ENCODE results near the gene TFF2. TPM values are rescaled to one million over a fixed set of nuclear protein-coding genes. Genes with fewer than 3 reads are reported as not detected.

The TFF2 gene
- total RNA-seq, 1 donor from 2014 or later, result not detected

- H3K9me3 Mint-ChIP-seq (ENCODE audit: unreplicated experiment), result no peaks in the 10 kb centered on the region
- peaks cover 6% of the 10 kb centered on the region for H3K4me1 Mint-ChIP-seq (ENCODE audit: unreplicated experiment)
- no peak for DNase-seq (ENCODE audit: low spot score)
- TF ChIP-seq, protein P1, sequence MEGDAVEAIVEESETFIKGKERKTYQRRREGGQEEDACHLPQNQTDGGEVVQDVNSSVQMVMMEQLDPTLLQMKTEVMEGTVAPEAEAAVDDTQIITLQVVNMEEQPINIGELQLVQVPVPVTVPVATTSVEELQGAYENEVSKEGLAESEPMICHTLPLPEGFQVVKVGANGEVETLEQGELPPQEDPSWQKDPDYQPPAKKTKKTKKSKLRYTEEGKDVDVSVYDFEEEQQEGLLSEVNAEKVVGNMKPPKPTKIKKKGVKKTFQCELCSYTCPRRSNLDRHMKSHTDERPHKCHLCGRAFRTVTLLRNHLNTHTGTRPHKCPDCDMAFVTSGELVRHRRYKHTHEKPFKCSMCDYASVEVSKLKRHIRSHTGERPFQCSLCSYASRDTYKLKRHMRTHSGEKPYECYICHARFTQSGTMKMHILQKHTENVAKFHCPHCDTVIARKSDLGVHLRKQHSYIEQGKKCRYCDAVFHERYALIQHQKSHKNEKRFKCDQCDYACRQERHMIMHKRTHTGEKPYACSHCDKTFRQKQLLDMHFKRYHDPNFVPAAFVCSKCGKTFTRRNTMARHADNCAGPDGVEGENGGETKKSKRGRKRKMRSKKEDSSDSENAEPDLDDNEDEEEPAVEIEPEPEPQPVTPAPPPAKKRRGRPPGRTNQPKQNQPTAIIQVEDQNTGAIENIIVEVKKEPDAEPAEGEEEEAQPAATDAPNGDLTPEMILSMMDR (IDR thresholded peaks at IDR 0.05; ENCODE audit: unreplicated experiment), result no peak
- H3K27ac Mint-ChIP-seq (ENCODE audit: unreplicated experiment), result no peak overlapping the region
- H3K36me3 Mint-ChIP-seq (ENCODE audit: low read depth, unreplicated experiment), result no peaks in the 10 kb centered on the region
- peaks cover 4% of the 10 kb centered on the region for H3K27me3 Mint-ChIP-seq (ENCODE audit: unreplicated experiment)
- no peak overlapping the region for H3K4me3 Mint-ChIP-seq (ENCODE audit: unreplicated experiment)
Observed at GRCh38 chr21:42349420-42350317, 1.1 kb downstream of the TFF2 start.

GRCh38 chr21:42348762-42349161, 2.0 kb downstream of the TFF2 start:
- no peak overlapping the region for H3K27ac Mint-ChIP-seq (ENCODE audit: unreplicated experiment)
- peaks cover 4% of the 10 kb centered on the region for H3K27me3 Mint-ChIP-seq (ENCODE audit: unreplicated experiment)
- no peaks in the 10 kb centered on the region for H3K36me3 Mint-ChIP-seq (ENCODE audit: low read depth, unreplicated experiment)
- peaks cover 6% of the 10 kb centered on the region for H3K4me1 Mint-ChIP-seq (ENCODE audit: unreplicated experiment)
- TF ChIP-seq, protein P1 (IDR thresholded peaks at IDR 0.05; ENCODE audit: unreplicated experiment), result no peak
- no peaks in the 10 kb centered on the region for H3K9me3 Mint-ChIP-seq (ENCODE audit: unreplicated experiment)
- no peak overlapping the region for H3K4me3 Mint-ChIP-seq (ENCODE audit: unreplicated experiment)
- DNase-seq (ENCODE audit: low spot score), result no peak

GRCh38 chr21:42347601-42348327, 3.0 kb downstream of the TFF2 start:
- TF ChIP-seq, protein P1 (IDR thresholded peaks at IDR 0.05; ENCODE audit: unreplicated experiment), result no peak
- Mint-ChIP-seq H3K4me1 (ENCODE audit: unreplicated experiment) (no peaks in the 10 kb centered on the region), H3K27me3 (ENCODE audit: unreplicated experiment) (peaks cover 4% of the 10 kb centered on the region), H3K4me3 (ENCODE audit: unreplicated experiment) (no peak overlapping the region), H3K9me3 (ENCODE audit: unreplicated experiment) (no peaks in the 10 kb centered on the region), H3K27ac (ENCODE audit: unreplicated experiment) (no peak overlapping the region), H3K36me3 (ENCODE audit: low read depth, unreplicated experiment) (no peaks in the 10 kb centered on the region)
- no peak for DNase-seq (ENCODE audit: low spot score)

- Mint-ChIP-seq H3K4me1 (ENCODE audit: unreplicated experiment) (no peaks in the 10 kb centered on the region), H3K4me3 (ENCODE audit: unreplicated experiment) (no peak overlapping the region), H3K36me3 (ENCODE audit: low read depth, unreplicated experiment) (no peaks in the 10 kb centered on the region), H3K27me3 (ENCODE audit: unreplicated experiment) (no peaks in the 10 kb centered on the region), H3K27ac (ENCODE audit: unreplicated experiment) (no peak overlapping the region), H3K9me3 (ENCODE audit: unreplicated experiment) (no peaks in the 10 kb centered on the region)
- no peak for DNase-seq (ENCODE audit: low spot score)
- TF ChIP-seq, protein P1 (IDR thresholded peaks at IDR 0.05; ENCODE audit: unreplicated experiment), result no peak
Observed at GRCh38 chr21:42346866-42347600, 3.8 kb downstream of the TFF2 start.
